Endothelial cell of umbilical vein (primary cell): ENCODE results near the gene GABPB2.

Source experiments
- EZH2 ChIP-seq: IDR thresholded peaks from 2 replicates; pipeline ENCODE4 v1.6.1; 2012; ENCODE audit warnings: borderline replicate concordance, low read depth, mild to moderate bottlenecking, moderate library complexity, low read length, inconsistent platforms; ENCODE audit not compliant: severe bottlenecking
- MYC ChIP-seq: IDR thresholded peaks from one replicate; pipeline ENCODE4 v1.6.1; 2011; ENCODE audit warnings: mild to moderate bottlenecking, low read depth, low read length
- POLR2A ChIP-seq: IDR thresholded peaks from 2 replicates; pipeline ENCODE4 v1.6.1; 2012; ENCODE audit warnings: low read depth, mild to moderate bottlenecking, control low read depth, low read length
- POLR2AphosphoS5 ChIP-seq: IDR thresholded peaks from 2 replicates; pipeline ENCODE4 v1.6.1; 2012; ENCODE audit warnings: low read depth, mild to moderate bottlenecking, control low read depth, low read length, moderate library complexity; ENCODE audit not compliant: insufficient read depth
- TF ChIP-seq, protein P1 (sequence below), 2 donors: IDR thresholded peaks; 1 replicate in 1 of 2; 2 replicates in 1 of 2; pipeline ENCODE4 v1.5.1; 2011; ENCODE audit warnings: low read length in 2 of 2, mild to moderate bottlenecking in 2 of 2, moderate library complexity in 2 of 2, control low read depth in 1 of 2, inconsistent platforms in 1 of 2, low read depth in 1 of 2; ENCODE audit not compliant: insufficient read depth in 1 of 2; ENCODE audit errors: extremely low read depth in 1 of 2
- TF ChIP-seq, protein P2 (sequence below): IDR thresholded peaks from 2 replicates; pipeline ENCODE4 v1.6.1; 2011; ENCODE audit not compliant: insufficient read depth, insufficient read length

DNA sequence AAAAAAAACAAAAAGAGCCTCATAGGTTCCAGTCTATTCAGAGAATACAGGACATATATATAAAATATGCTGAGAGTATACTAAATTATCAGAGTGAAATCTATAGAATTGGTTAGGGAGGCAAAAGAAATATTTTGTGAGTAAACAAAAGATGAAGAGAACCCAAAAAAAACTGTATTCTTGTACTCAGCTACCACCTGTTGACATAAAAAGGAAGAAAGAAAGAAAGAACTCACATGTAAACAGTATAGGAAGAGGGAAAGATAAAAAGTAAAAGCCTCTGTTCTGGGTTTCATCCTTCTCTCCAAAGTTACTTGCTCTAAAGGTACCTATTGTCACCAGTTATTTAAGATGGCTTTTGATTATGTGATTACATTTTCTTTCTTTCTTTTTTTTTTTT, 44.1 kb upstream of the GABPB2 start:
- TF ChIP-seq, protein P1, sequence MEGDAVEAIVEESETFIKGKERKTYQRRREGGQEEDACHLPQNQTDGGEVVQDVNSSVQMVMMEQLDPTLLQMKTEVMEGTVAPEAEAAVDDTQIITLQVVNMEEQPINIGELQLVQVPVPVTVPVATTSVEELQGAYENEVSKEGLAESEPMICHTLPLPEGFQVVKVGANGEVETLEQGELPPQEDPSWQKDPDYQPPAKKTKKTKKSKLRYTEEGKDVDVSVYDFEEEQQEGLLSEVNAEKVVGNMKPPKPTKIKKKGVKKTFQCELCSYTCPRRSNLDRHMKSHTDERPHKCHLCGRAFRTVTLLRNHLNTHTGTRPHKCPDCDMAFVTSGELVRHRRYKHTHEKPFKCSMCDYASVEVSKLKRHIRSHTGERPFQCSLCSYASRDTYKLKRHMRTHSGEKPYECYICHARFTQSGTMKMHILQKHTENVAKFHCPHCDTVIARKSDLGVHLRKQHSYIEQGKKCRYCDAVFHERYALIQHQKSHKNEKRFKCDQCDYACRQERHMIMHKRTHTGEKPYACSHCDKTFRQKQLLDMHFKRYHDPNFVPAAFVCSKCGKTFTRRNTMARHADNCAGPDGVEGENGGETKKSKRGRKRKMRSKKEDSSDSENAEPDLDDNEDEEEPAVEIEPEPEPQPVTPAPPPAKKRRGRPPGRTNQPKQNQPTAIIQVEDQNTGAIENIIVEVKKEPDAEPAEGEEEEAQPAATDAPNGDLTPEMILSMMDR (IDR thresholded peaks at IDR 0.05; ENCODE audit: extremely low read depth in 1 of 2, insufficient read depth in 1 of 2, low read depth in 1 of 2, low read length in 2 of 2) = no peak
- no peak for TF ChIP-seq POLR2A
- TF ChIP-seq POLR2AphosphoS5 = no peak
- TF ChIP-seq, protein P2, sequence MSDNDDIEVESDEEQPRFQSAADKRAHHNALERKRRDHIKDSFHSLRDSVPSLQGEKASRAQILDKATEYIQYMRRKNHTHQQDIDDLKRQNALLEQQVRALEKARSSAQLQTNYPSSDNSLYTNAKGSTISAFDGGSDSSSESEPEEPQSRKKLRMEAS = no peak
- TF ChIP-seq EZH2 = no peak
- TF ChIP-seq MYC = no peak
